Fibroblast of lung (primary cell): ENCODE measurements around the gene SMTN. TPM values are rescaled to one million over a fixed set of nuclear protein-coding genes. Genes with fewer than 3 reads are reported as not detected.

Experiments used
- DNase-seq, 2 donors: peaks; one replicate each; pipeline versions ENCODE4 v3.0.0 to v3.0.0-alpha.2; 2010; ENCODE audit warnings: low read depth in 2 of 2
- H2AFZ ChIP-seq: 2 replicates; pipeline ENCODE4 v1.5.1; 2012; ENCODE audit warnings: low read length, control low read depth, inconsistent platforms
- H3K27ac ChIP-seq: 2 replicates; pipeline ENCODE4 v1.5.1; 2011; ENCODE audit warnings: low read length, control low read depth; ENCODE audit not compliant: insufficient read depth
- H3K27me3 ChIP-seq: 2 replicates; pipeline ENCODE4 v1.5.1; 2011; ENCODE audit warnings: mild to moderate bottlenecking, low read length; ENCODE audit not compliant: control insufficient read depth, insufficient read depth
- H3K36me3 ChIP-seq: 2 replicates; pipeline ENCODE4 v1.5.1; 2011; ENCODE audit warnings: low read length; ENCODE audit not compliant: control insufficient read depth, insufficient read depth
- H3K4me1 ChIP-seq: 2 replicates; pipeline ENCODE4 v1.5.1; 2011; ENCODE audit warnings: low read length; ENCODE audit not compliant: control insufficient read depth, insufficient read depth; ENCODE audit errors: extremely low read depth
- H3K4me2 ChIP-seq: 2 replicates; pipeline ENCODE4 v1.5.1; 2011; ENCODE audit warnings: low read length, control low read depth; ENCODE audit not compliant: insufficient read depth; ENCODE audit errors: extremely low read depth
- H3K4me3 ChIP-seq, 4 experiments: fragments of 200-600 bp in 1 of 4; sonication (generic) in 1 of 4; replicated peaks in 1 of 4; 2 replicates each; pipeline ENCODE4 v1.5.1; 2011 to 2016; ENCODE audit warnings: low read length in 4 of 4, low read depth in 3 of 4, mild to moderate bottlenecking in 3 of 4, control low read depth in 2 of 4, inconsistent platforms in 1 of 4, mixed read lengths in 1 of 4; ENCODE audit not compliant: insufficient read depth in 1 of 4; ENCODE audit errors: control extremely low read depth in 1 of 4
- H3K79me2 ChIP-seq: 2 replicates; pipeline ENCODE4 v1.5.1; 2012; ENCODE audit warnings: mild to moderate bottlenecking, low read length, inconsistent platforms; ENCODE audit not compliant: control insufficient read depth, insufficient read depth
- H3K9ac ChIP-seq: 2 replicates; pipeline ENCODE4 v1.5.1; 2011; ENCODE audit warnings: mild to moderate bottlenecking, low read length, control low read depth; ENCODE audit not compliant: insufficient read depth
- H3K9me3 ChIP-seq: 2 replicates; pipeline ENCODE4 v1.5.1; 2012; ENCODE audit warnings: low read depth, low read length; ENCODE audit not compliant: control insufficient read depth, insufficient read depth
- H4K20me1 ChIP-seq: 2 replicates; pipeline ENCODE4 v1.5.1; 2011; ENCODE audit warnings: low read length; ENCODE audit not compliant: control insufficient read depth, insufficient read depth; ENCODE audit errors: extremely low read depth
- EZH2 ChIP-seq: IDR thresholded peaks from 2 replicates; pipeline ENCODE4 v1.5.1; 2012; ENCODE audit warnings: low read length, control low read depth, mild to moderate bottlenecking; ENCODE audit errors: missing control alignments
- polyA plus RNA-seq, 2 donors: library from polyadenylated mRNA; depleted of rRNA in 1 of 2; stranded (reverse) in 1 of 2; unstranded in 1 of 2; fragments of >200 nt; gene quantifications; 2 replicates each; pipeline ENCODE4 v1.2.1, GENCODE V29; 2011 to 2012; ENCODE audit warnings: missing spikeins in 1 of 2
- total RNA-seq: library from RNA; depleted of rRNA; stranded (reverse); fragments of >200 nt; gene quantifications from 2 replicates; pipeline ENCODE4 v1.2.1, GENCODE V29; 2014
- TF ChIP-seq, protein P1 (sequence below), 2 donors: IDR thresholded peaks in 1 of 2; conservative IDR thresholded peaks in 1 of 2; 1 replicate in 1 of 2; 2 replicates in 1 of 2; pipeline ENCODE4 v1.5.1; 2011 to 2012; ENCODE audit warnings: low read length in 2 of 2, control low read depth in 1 of 2, inconsistent platforms in 1 of 2, low read depth in 1 of 2, mild to moderate bottlenecking in 1 of 2

The SMTN gene
- total and polyA plus RNA-seq, 2 donors (not counting 1 experiment from before 2014, with no cell fraction given) = 43.7 to 95.1 TPM

DNA sequence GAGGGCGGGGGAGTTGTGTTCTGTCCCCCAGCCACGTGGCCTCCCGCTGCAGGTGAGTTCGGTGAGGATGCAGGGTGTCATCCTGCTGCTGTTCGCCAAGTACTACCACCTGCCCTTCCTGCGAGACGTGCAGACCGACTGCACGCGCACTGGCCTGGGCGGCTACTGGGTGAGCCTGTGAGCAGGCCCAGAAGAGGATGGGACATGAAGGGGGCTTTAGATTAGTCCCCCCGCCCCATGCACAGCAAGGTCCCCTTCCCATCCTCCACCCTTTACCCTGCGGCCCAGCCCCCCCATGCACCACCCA, 45.7 kb downstream of the SMTN start:
- Histone ChIP-seq H3K27ac (no peak overlapping the region), H3K4me2 (no peak overlapping the region), H3K79me2 (no peaks in the 10 kb centered on the region), H3K9ac (no peak overlapping the region), H3K4me1 (peaks cover 3% of the 10 kb centered on the region), H3K27me3 (no peaks in the 10 kb centered on the region), H3K9me3 (no peaks in the 10 kb centered on the region), H3K4me3 (no peak overlapping the region), H2AFZ (no peak overlapping the region), H3K36me3 (no peaks in the 10 kb centered on the region), H4K20me1 (no peaks in the 10 kb centered on the region)
- TF ChIP-seq, protein P1, sequence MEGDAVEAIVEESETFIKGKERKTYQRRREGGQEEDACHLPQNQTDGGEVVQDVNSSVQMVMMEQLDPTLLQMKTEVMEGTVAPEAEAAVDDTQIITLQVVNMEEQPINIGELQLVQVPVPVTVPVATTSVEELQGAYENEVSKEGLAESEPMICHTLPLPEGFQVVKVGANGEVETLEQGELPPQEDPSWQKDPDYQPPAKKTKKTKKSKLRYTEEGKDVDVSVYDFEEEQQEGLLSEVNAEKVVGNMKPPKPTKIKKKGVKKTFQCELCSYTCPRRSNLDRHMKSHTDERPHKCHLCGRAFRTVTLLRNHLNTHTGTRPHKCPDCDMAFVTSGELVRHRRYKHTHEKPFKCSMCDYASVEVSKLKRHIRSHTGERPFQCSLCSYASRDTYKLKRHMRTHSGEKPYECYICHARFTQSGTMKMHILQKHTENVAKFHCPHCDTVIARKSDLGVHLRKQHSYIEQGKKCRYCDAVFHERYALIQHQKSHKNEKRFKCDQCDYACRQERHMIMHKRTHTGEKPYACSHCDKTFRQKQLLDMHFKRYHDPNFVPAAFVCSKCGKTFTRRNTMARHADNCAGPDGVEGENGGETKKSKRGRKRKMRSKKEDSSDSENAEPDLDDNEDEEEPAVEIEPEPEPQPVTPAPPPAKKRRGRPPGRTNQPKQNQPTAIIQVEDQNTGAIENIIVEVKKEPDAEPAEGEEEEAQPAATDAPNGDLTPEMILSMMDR (conservative IDR thresholded peaks at IDR 0.05 in 1 of 2, IDR thresholded peaks at IDR 0.05 in 1 of 2; ENCODE audit: low read depth in 1 of 2, low read length in 2 of 2) = no peak
- TF ChIP-seq EZH2 = no peak
- no peak for DNase-seq

DNA sequence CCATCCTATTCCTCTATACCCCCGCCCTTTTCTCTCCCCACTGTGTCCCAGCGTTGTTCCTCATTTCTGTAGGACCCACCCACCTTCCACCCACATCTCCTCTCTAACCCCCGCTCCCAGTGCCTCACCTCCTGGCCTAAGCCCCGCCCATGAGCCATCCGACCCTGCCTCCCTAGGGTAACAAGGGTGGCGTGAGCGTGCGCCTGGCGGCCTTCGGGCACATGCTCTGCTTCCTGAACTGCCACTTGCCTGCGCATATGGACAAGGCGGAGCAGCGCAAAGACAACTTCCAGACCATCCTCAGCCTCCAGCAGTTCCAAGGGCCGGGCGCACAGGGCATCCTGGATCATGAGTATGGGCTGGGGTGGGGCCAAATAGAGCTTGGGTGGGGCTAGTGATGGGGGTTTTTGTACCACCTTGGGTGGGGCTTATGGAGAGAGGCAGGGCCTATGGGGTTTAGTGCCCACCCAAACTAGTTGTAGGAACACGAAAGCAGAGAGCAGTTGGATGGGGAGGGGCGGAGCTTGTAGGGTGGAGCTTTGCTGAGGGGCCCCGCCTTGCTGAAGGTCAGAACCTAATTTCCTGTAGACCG, 46.2 kb downstream of the SMTN start:
- no peak overlapping the region for H3K27ac ChIP-seq
- H3K36me3 ChIP-seq = no peaks in the 10 kb centered on the region
- H3K4me3 ChIP-seq = no peak overlapping the region
- no peak overlapping the region for H3K4me2 ChIP-seq
- H3K9ac ChIP-seq = no peak overlapping the region
- no peak for DNase-seq
- H4K20me1 ChIP-seq = no peaks in the 10 kb centered on the region
- no peak overlapping the region for H2AFZ ChIP-seq
- H3K4me1 ChIP-seq = peaks cover 3% of the 10 kb centered on the region
- H3K27me3 ChIP-seq = no peaks in the 10 kb centered on the region
- no peaks in the 10 kb centered on the region for H3K79me2 ChIP-seq
- TF ChIP-seq, protein P1 (conservative IDR thresholded peaks at IDR 0.05 in 1 of 2, IDR thresholded peaks at IDR 0.05 in 1 of 2; ENCODE audit: low read depth in 1 of 2, low read length in 2 of 2) = no peak
- no peak for TF ChIP-seq EZH2
- no peaks in the 10 kb centered on the region for H3K9me3 ChIP-seq

DNA sequence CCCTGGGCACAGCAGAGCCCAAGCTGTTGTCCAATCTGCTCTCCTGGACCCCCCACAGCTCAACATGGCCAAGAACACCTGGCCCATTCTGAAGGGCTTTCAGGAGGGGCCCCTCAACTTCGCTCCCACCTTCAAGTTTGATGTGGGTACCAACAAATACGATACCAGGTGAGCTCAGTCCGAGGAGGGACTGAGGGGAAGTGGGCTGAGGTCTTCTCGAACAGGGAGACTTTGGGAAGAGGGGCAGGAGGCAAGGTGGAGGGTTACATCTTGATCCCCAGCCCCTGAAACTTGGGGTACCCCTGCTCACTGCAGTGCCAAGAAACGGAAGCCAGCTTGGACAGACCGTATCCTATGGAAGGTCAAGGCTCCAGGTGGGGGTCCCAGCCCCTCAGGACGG, 47.0 kb downstream of the SMTN start:
- no peak for DNase-seq
- no peaks in the 10 kb centered on the region for H3K36me3 ChIP-seq
- H3K9me3 ChIP-seq = no peaks in the 10 kb centered on the region

More for the DNA sequence above, 47.0 kb downstream of the SMTN start:
- Histone ChIP-seq H3K27ac (no peak overlapping the region), H3K4me3 (no peak overlapping the region), H3K9ac (no peak overlapping the region), H3K4me2 (no peak overlapping the region), H4K20me1 (no peaks in the 10 kb centered on the region), H3K4me1 (no peaks in the 10 kb centered on the region), H3K79me2 (no peaks in the 10 kb centered on the region), H2AFZ (no peak overlapping the region), H3K27me3 (no peaks in the 10 kb centered on the region)
- TF ChIP-seq, protein P1 (conservative IDR thresholded peaks at IDR 0.05 in 1 of 2, IDR thresholded peaks at IDR 0.05 in 1 of 2; ENCODE audit: low read depth in 1 of 2, low read length in 2 of 2) = no peak
- no peak for TF ChIP-seq EZH2
